GM18870 (cell line): ENCODE measurements around the gene KMT5B.

Experiments used
- ATAC-seq: cut with Tn5 transposase; IDR thresholded peaks from one replicate; pipeline ENCODE4 v1.9.1; 2021; ENCODE audit warnings: moderate library complexity; ENCODE audit not compliant: unreplicated experiment

The KMT5B gene

GRCh38 chr11:68216171-68216938, 3.3 kb upstream of the KMT5B start:
- ATAC-seq, result no peak

GRCh38 chr11:68215524-68216170, 2.6 kb upstream of the KMT5B start:
- ATAC-seq, result no peak

GRCh38 chr11:68215087-68215445, 2.0 kb upstream of the KMT5B start:
- no peak for ATAC-seq

GRCh38 chr11:68214173-68215086, 1.3 kb upstream of the KMT5B start:
- ATAC-seq, result no peak

- ATAC-seq, result no peak
Measured at GRCh38 chr11:68213555-68214172, 568 bp upstream of the KMT5B start.

GRCh38 chr11:68212421-68213134, 518 bp downstream of the KMT5B start:
- ATAC-seq, result no peak

GRCh38 chr11:68211546-68211945, 1.6 kb downstream of the KMT5B start:
- no peak for ATAC-seq

GRCh38 chr11:68206211-68206610, 6.9 kb downstream of the KMT5B start:
- ATAC-seq, result no peak

- no peak for ATAC-seq
Measured at GRCh38 chr11:68204402-68204801, 8.7 kb downstream of the KMT5B start.

- no peak for ATAC-seq
Measured at GRCh38 chr11:68202165-68202564, 10.9 kb downstream of the KMT5B start.

- ATAC-seq, result no peak
Measured at GRCh38 chr11:68201492-68201891, 11.6 kb downstream of the KMT5B start.

- ATAC-seq, result no peak
Measured at GRCh38 chr11:68200639-68201038, 12.5 kb downstream of the KMT5B start.

- ATAC-seq, result no peak
Measured at GRCh38 chr11:68199295-68199987, 13.7 kb downstream of the KMT5B start.

GRCh38 chr11:68196219-68196618, 16.9 kb downstream of the KMT5B start:
- no peak for ATAC-seq

GRCh38 chr11:68194675-68195294, 18.3 kb downstream of the KMT5B start:
- ATAC-seq, result no peak

GRCh38 chr11:68193018-68193417, 20.1 kb downstream of the KMT5B start:
- ATAC-seq, result no peak

- ATAC-seq, result no peak
Measured at GRCh38 chr11:68191661-68192579, 21.2 kb downstream of the KMT5B start.

GRCh38 chr11:68189888-68190287, 23.2 kb downstream of the KMT5B start:
- ATAC-seq, result no peak
